Fibroblast of pulmonary artery (primary cell): ENCODE results near the gene CBX6.

Experiments used
- DNase-seq: peaks from one replicate; pipeline ENCODE4 v3.0.0-alpha.2; 2010; ENCODE audit warnings: low read depth
- H3K4me3 ChIP-seq: replicated peaks from 2 replicates; pipeline ENCODE4 v1.5.1; 2011; ENCODE audit warnings: low read depth, mild to moderate bottlenecking, control low read depth, low read length, moderate library complexity
- CTCF ChIP-seq: IDR thresholded peaks from 2 replicates; pipeline ENCODE4 v1.5.1; 2011; ENCODE audit warnings: mild to moderate bottlenecking, control low read depth, low read length, inconsistent platforms; ENCODE audit errors: missing control alignments

The CBX6 gene

GRCh38 chr22:38865201-38866023 lies 6.6 kb downstream of the CBX6 start:
- no peak overlapping the region for H3K4me3 ChIP-seq
- TF ChIP-seq CTCF, result no peak
- DNase-seq, result no peak

GRCh38 chr22:38864361-38865191 lies 7.4 kb downstream of the CBX6 start:
- peak; percentile 30 for DNase-seq

GRCh38 chr22:38863531-38864131 lies 8.4 kb downstream of the CBX6 start:
- no peak overlapping the region for H3K4me3 ChIP-seq
- no peak for DNase-seq
- no peak for TF ChIP-seq CTCF

More at GRCh38 chr22:38864361-38865191, 7.4 kb downstream of the CBX6 start:
- no peak for TF ChIP-seq CTCF
- no peak overlapping the region for H3K4me3 ChIP-seq

GRCh38 chr22:38862375-38863329 lies 9.4 kb downstream of the CBX6 start:
- TF ChIP-seq CTCF, result no peak

GRCh38 chr22:38861927-38862326 lies 10.1 kb downstream of the CBX6 start:
- no peak for DNase-seq
- no peak for TF ChIP-seq CTCF
- H3K4me3 ChIP-seq, result no peak overlapping the region

More at GRCh38 chr22:38862375-38863329, 9.4 kb downstream of the CBX6 start:
- no peak overlapping the region for H3K4me3 ChIP-seq
- DNase-seq, result peak; percentile 47
